22Rv1 (cell line): Measurements from ENCODE around the gene CLN3.
"Not testable (repeated sequence)": the region's sequence is repeated elsewhere in the genome, so short reads cannot be mapped to it uniquely, and the experiment has no call there.

Experiments
- CTCF ChIP-seq: fragments of 450-650 bp; IDR thresholded peaks from 2 replicates; pipeline ENCODE4 v1.5.1; 2017; ENCODE audit warnings: mild to moderate bottlenecking
- ZFX ChIP-seq: fragments of 450-650 bp; IDR thresholded peaks from 2 replicates; pipeline ENCODE4 v1.6.1; 2017; ENCODE audit warnings: antibody characterized with exemption, borderline replicate concordance

GRCh38 chr16:28447081-28447480 is 44.8 kb downstream of the CLN3 start:
- not testable (repeated sequence) for TF ChIP-seq CTCF, ZFX
